OCI-LY7 (cell line): ENCODE measurements around the gene BTAF1.

Experiments used
- EZH2phosphoT487 ChIP-seq: fragments of 200-600 bp; sonication (generic); IDR thresholded peaks from 2 replicates; pipeline ENCODE4 v1.6.1; 2018; ENCODE audit warnings: low read depth, borderline replicate concordance, mild to moderate bottlenecking, mixed run types, antibody characterized with exemption, low read length, moderate library complexity, mixed read lengths
- TF ChIP-seq, protein P1 (sequence below): fragments of 200-600 bp; sonication (generic); conservative IDR thresholded peaks from 2 replicates; pipeline ENCODE4 v1.5.1; 2014; ENCODE audit warnings: mild to moderate bottlenecking, antibody characterized with exemption, low read length, moderate library complexity, mixed read lengths

DNA sequence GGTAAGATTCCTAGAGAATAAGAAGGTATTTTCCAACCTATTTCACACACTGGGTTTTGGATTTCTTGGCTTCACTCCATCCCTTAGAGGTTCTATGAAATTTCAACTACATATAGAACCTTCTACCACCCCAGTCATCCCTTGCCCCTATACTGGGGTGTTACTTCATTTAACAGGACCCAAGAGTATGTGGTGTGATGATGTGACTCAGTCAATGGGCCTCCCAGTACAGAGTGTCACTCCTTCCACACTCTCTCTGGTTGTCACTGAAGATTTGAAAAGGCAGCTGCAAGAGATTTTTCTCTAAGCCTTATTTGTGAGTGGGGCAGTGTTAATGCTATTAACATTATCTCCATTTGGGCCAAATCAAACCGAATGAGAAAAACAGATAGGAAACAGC, 47.8 kb upstream of the BTAF1 start:
- no peak for TF ChIP-seq EZH2phosphoT487
- TF ChIP-seq, protein P1, sequence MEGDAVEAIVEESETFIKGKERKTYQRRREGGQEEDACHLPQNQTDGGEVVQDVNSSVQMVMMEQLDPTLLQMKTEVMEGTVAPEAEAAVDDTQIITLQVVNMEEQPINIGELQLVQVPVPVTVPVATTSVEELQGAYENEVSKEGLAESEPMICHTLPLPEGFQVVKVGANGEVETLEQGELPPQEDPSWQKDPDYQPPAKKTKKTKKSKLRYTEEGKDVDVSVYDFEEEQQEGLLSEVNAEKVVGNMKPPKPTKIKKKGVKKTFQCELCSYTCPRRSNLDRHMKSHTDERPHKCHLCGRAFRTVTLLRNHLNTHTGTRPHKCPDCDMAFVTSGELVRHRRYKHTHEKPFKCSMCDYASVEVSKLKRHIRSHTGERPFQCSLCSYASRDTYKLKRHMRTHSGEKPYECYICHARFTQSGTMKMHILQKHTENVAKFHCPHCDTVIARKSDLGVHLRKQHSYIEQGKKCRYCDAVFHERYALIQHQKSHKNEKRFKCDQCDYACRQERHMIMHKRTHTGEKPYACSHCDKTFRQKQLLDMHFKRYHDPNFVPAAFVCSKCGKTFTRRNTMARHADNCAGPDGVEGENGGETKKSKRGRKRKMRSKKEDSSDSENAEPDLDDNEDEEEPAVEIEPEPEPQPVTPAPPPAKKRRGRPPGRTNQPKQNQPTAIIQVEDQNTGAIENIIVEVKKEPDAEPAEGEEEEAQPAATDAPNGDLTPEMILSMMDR, result no peak
